Mesothelial cell of epicardium (in vitro differentiated cells): ENCODE data around the gene AKT1. TPM values are rescaled to one million over a fixed set of nuclear protein-coding genes. Genes with fewer than 3 reads are reported as not detected.

Experiments used
- DNase-seq, 2 experiments: peaks; one replicate each; pipeline ENCODE4 v3.0.0; 2021; ENCODE audit warnings: low spot score in 2 of 2; ENCODE audit not compliant: unreplicated experiment in 2 of 2
- H3K27ac Mint-ChIP-seq: 2 replicates; pipeline ENCODE4 v1.8.0; 2021; ENCODE audit warnings: mixed read lengths
- H3K27me3 Mint-ChIP-seq: 2 replicates; pipeline ENCODE4 v1.8.0; 2021; ENCODE audit warnings: low read depth, mixed read lengths
- H3K36me3 Mint-ChIP-seq: 2 replicates; pipeline ENCODE4 v1.8.0; 2021; ENCODE audit warnings: mixed read lengths
- H3K4me1 Mint-ChIP-seq: 2 replicates; pipeline ENCODE4 v1.8.0; 2021; ENCODE audit warnings: mixed read lengths
- H3K4me3 Mint-ChIP-seq: 2 replicates; pipeline ENCODE4 v1.8.0; 2021; ENCODE audit warnings: mild to moderate bottlenecking, moderate library complexity, mixed read lengths
- H3K9me3 Mint-ChIP-seq: 2 replicates; pipeline ENCODE4 v1.8.0; 2021; ENCODE audit warnings: mixed read lengths
- CTCF ChIP-seq: fragments of 200-600 bp; sonication (generic); IDR thresholded peaks from one replicate; pipeline ENCODE4 v1.5.0; 2021; ENCODE audit warnings: antibody characterized with exemption; ENCODE audit not compliant: unreplicated experiment
- total RNA-seq: library from RNA; stranded (reverse); gene quantifications from 3 replicates; pipeline ENCODE4 v1.2.1, GENCODE V29; 2021

AKT1 gene
- total RNA-seq, 1 donor from 2014 or later: 122 TPM

GRCh38 chr14:104779776-104780512 lies 15.6 kb downstream of the AKT1 start:
- Mint-ChIP-seq H3K9me3 (no peaks in the 10 kb centered on the region), H3K27ac (no peak overlapping the region), H3K4me3 (no peak overlapping the region), H3K4me1 (no peaks in the 10 kb centered on the region), H3K27me3 (no peaks in the 10 kb centered on the region), H3K36me3 (peaks cover 4% of the 10 kb centered on the region)
- DNase-seq: no peak
- TF ChIP-seq CTCF: no peak

GRCh38 chr14:104778694-104779331 lies 16.7 kb downstream of the AKT1 start:
- TF ChIP-seq CTCF: no peak
- Mint-ChIP-seq H3K4me3 (no peak overlapping the region), H3K36me3 (peaks cover 4% of the 10 kb centered on the region), H3K27me3 (no peaks in the 10 kb centered on the region), H3K4me1 (no peaks in the 10 kb centered on the region), H3K9me3 (no peaks in the 10 kb centered on the region), H3K27ac (no peak overlapping the region)
- no peak for DNase-seq

GRCh38 chr14:104777808-104778249 lies 17.7 kb downstream of the AKT1 start:
- Mint-ChIP-seq H3K27me3 (no peaks in the 10 kb centered on the region), H3K4me3 (no peak overlapping the region), H3K27ac (no peak overlapping the region), H3K36me3 (peaks cover 4% of the 10 kb centered on the region), H3K4me1 (no peaks in the 10 kb centered on the region), H3K9me3 (no peaks in the 10 kb centered on the region)
- DNase-seq: no peak
- TF ChIP-seq CTCF: no peak

GRCh38 chr14:104776961-104777807 lies 18.4 kb downstream of the AKT1 start:
- Mint-ChIP-seq H3K27ac (no peak overlapping the region), H3K4me1 (no peaks in the 10 kb centered on the region), H3K4me3 (no peak overlapping the region), H3K27me3 (no peaks in the 10 kb centered on the region), H3K36me3 (peaks cover 6% of the 10 kb centered on the region), H3K9me3 (no peaks in the 10 kb centered on the region)
- TF ChIP-seq CTCF: no peak
- DNase-seq: no peak

- Mint-ChIP-seq H3K4me1 (no peaks in the 10 kb centered on the region), H3K27ac (no peak overlapping the region), H3K9me3 (no peaks in the 10 kb centered on the region), H3K27me3 (no peaks in the 10 kb centered on the region), H3K36me3 (peaks cover 13% of the 10 kb centered on the region), H3K4me3 (no peak overlapping the region)
- DNase-seq: no peak
- TF ChIP-seq CTCF: no peak
These were observed 19.1 kb downstream of the AKT1 start for GRCh38 chr14:104776481-104776880.
